NCI-H2196 (cell line): ENCODE measurements around the gene FOXP1.

Experiments used
- DNase-seq: peaks from one replicate; lab custom pipeline; 2025; ENCODE audit not compliant: unreplicated experiment; lab: John Stamatoyannopoulos, UW

The FOXP1 gene

GRCh38 chr3:71488391-71488809 lies 95.1 kb downstream of the FOXP1 start:
- no peak for DNase-seq

DNA sequence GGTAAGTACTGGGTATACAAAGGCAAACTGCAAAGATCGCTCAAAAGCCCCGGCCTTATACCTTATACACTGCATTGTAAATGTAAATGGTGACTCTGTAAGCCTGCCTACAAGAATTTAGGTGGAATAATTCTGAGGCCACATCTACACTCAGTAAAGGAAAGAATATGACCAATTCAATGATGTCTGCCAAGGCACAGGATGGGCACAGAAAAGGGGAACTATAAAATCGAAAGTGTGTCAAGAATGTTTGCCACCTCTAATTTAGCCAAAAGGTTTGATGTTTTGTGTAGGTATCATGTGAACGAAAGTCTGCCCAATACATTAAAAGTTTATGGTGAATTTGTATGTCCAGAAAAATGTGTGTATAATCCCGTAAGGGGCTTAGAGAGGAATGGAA lies 96.1 kb downstream of the FOXP1 start:
- no peak for DNase-seq

GRCh38 chr3:71486831-71487230 lies 96.7 kb downstream of the FOXP1 start:
- no peak for DNase-seq

- DNase-seq, result no peak
These were observed 97.6 kb downstream of the FOXP1 start for GRCh38 chr3:71485896-71486295.

GRCh38 chr3:71484452-71484851 lies 99.1 kb downstream of the FOXP1 start:
- no peak for DNase-seq

- no peak for DNase-seq
These were observed 99.5 kb downstream of the FOXP1 start for GRCh38 chr3:71484047-71484446.

GRCh38 chr3:71482771-71483170 lies 100.8 kb downstream of the FOXP1 start:
- DNase-seq, result no peak

GRCh38 chr3:71478568-71478967 lies 105.0 kb downstream of the FOXP1 start:
- no peak for DNase-seq

GRCh38 chr3:71476950-71477349 lies 106.6 kb downstream of the FOXP1 start:
- no peak for DNase-seq

DNA sequence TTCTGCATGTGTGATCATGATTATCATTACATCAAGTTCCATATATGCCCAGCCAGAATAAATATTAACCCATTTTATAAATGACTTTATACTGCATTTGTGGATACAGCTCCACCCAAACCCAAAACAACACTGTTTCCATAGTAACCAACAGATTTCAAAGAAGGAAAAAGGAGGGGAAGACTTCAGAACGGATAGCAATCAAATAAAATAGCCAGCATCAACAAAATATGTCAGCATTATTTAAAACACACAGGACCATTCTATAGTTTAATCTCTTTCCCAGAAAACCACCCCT lies 114.4 kb downstream of the FOXP1 start:
- no peak for DNase-seq

DNA sequence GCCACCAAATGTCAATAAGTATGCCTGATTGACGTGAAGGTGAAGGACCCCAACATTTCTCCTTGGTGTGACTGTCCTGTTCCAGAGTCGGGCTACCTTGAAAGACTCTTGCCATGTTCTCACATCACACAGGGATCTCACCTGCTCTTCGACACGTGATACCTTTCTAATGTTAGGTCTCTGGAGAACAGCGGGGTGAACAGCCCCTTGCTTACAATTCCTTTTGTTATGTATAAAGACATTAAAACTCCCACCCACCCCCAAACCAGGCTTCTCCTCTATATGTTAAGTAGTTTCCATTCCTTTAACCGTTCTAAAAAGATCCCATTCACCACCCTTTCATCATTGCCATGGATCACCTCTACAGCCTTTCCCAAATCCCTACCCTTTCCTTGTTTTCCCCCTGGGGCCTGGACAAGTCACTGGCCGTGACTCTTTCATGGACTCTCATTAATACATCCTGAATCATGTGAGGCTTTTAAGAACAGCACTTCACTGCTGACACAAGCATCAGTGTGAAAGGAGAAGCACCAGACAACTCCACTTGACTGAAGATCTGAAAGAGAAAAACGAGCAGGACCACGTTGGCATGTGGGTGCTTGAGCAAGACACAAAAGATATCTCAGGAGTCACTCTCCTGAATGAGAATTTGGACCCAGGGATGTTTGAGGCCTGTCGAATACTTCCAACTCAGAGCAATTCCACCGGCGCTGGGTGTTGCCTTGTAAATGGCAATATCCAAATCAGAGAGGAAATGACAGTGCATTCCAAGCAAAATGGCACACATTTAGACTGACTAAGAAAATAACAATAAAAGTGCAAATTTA lies 115.0 kb downstream of the FOXP1 start:
- DNase-seq, result no peak

GRCh38 chr3:71466483-71466882 lies 117.0 kb downstream of the FOXP1 start:
- DNase-seq, result no peak

- DNase-seq, result no peak
These were observed 118.0 kb downstream of the FOXP1 start for GRCh38 chr3:71465371-71466036.

- DNase-seq, result no peak
These were observed 118.9 kb downstream of the FOXP1 start for GRCh38 chr3:71464613-71465012.

DNA sequence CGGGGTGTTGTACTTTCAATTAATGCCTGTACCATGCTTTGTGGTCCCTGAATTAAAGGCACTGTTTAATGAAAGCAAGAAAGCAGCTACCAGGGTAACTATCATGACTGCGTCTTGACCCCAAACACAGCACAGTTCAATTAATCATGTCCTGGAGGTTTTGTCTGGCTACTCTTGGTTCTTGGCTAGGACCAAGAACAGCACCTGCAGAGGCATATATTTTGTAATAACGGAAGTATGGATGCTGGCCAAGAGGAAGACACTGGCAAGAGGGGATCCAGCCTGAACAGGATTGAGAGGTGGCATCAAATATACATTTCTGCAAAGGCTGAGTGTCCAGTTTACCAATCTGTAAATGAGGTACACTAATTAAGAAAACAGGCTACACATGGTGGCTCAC lies 119.9 kb downstream of the FOXP1 start:
- DNase-seq, result no peak

GRCh38 chr3:71462586-71462985 lies 120.9 kb downstream of the FOXP1 start:
- no peak for DNase-seq

DNA sequence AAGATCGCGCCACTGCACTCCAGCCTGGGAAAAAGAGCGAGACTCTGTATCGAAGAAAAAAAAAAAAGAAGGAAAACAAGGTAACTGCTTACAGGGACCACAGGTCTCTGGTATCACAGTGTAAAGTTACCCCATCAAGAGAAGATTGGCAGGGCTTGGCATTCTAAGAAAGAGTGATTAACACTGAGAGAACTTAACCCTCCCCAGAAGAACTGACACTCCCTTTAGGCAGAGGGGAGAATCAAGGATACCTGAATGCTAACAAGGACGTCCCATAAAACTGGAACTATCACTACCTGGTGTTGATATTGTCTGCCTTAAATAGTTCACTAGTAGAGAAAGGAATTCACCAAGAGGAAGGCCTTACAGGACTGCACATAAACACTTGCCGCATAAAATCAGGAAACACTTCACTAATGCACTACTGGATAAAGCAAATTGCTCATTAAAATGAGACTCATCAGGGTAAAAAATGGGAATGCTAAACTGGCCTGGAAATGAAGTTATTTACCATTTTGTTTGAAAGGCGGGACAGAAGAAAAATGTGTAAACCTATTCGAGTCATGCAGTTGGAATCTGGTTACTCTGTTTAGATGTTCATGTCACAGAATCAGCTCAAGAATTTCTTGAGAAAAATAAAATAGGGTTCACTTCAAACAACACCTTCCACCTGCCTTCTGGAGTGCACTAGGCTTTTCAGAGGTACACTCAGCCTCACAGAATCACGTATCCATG lies 121.6 kb downstream of the FOXP1 start:
- no peak for DNase-seq

- DNase-seq, result no peak
These were observed 122.4 kb downstream of the FOXP1 start for GRCh38 chr3:71461114-71461513.

GRCh38 chr3:71458895-71459294 lies 124.6 kb downstream of the FOXP1 start:
- DNase-seq, result no peak

DNA sequence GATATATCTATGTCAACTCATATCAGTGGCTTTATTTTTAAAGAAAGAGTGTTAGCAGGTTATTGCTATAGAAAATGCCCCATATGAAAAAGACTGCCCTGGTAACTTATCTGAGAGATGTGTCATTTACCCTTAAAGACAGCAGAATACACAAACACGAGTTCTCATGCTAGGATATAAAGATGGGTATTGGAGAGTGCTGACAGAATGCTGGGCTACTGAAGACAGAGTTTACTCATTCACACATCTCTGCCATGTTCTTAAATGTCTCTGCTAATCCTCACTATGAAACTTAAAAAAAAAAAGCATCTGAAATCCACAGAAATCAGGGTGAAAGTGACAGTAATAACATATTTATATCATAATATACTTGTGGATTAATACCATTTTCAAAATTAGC lies 126.7 kb downstream of the FOXP1 start:
- no peak for DNase-seq

GRCh38 chr3:71456156-71456555 lies 127.4 kb downstream of the FOXP1 start:
- no peak for DNase-seq
